HG03060 (cell line): ENCODE results near the gene DHODH.
"Not testable (repeated sequence)": the region's sequence is repeated elsewhere in the genome, so short reads cannot be mapped to it uniquely, and the experiment has no call there.

Experiments used
- ATAC-seq: cut with Tn5 transposase; IDR thresholded peaks from one replicate; pipeline ENCODE4 v1.9.1; 2021; ENCODE audit warnings: low read depth, moderate number of reproducible peaks; ENCODE audit not compliant: unreplicated experiment

The DHODH gene

GRCh38 chr16:72008424-72009216 lies at the start of gene DHODH:
DHODH (plus strand) TSS chr16:72008744; CDS start chr16:72008765, 21 bp downstream.
- peak; percentile 95 for ATAC-seq

- no peak for ATAC-seq
Measured at GRCh38 chr16:71961066-71962039, 47.2 kb upstream of the DHODH start.

GRCh38 chr16:71963125-71963875 lies 45.2 kb upstream of the DHODH start:
- ATAC-seq = no peak

GRCh38 chr16:71965223-71965622 lies 43.3 kb upstream of the DHODH start:
- ATAC-seq = no peak

GRCh38 chr16:71966932-71967331 lies 41.6 kb upstream of the DHODH start:
- no peak for ATAC-seq

- ATAC-seq = no peak
Measured at GRCh38 chr16:71969353-71969752, 39.2 kb upstream of the DHODH start.

GRCh38 chr16:71971571-71971970 lies 37.0 kb upstream of the DHODH start:
- ATAC-seq = no peak

- no peak for ATAC-seq
Measured at GRCh38 chr16:71972356-71972755, 36.2 kb upstream of the DHODH start.

GRCh38 chr16:71973001-71973400 lies 35.5 kb upstream of the DHODH start:
- no peak for ATAC-seq

GRCh38 chr16:71974068-71974818 lies 34.3 kb upstream of the DHODH start:
- no peak for ATAC-seq

GRCh38 chr16:71985262-71985974 lies 23.1 kb upstream of the DHODH start:
- ATAC-seq = no peak

- ATAC-seq = no peak
Measured at GRCh38 chr16:71986131-71986530, 22.4 kb upstream of the DHODH start.

- no peak for ATAC-seq
Measured at GRCh38 chr16:71995038-71995437, 13.5 kb upstream of the DHODH start.

GRCh38 chr16:71997578-71997977 lies 11.0 kb upstream of the DHODH start:
- not testable (repeated sequence) for ATAC-seq

GRCh38 chr16:72001180-72001874 lies 7.2 kb upstream of the DHODH start:
- ATAC-seq = no peak

GRCh38 chr16:72002619-72003018 lies 5.9 kb upstream of the DHODH start:
- no peak for ATAC-seq

- not testable (repeated sequence) for ATAC-seq
Measured at GRCh38 chr16:72008065-72008423, 500 bp upstream of the DHODH start.

- ATAC-seq = no peak
Measured at GRCh38 chr16:72009779-72010178, 1.2 kb downstream of the DHODH start.

- no peak for ATAC-seq
Measured at GRCh38 chr16:72012607-72013006, 4.1 kb downstream of the DHODH start.
